Stimulated activated CD4-positive, alpha-beta T cell treated with anti-CD3 and anti-CD28 coated beads, Interleukin-15, amount 100 ng/mL, for 48 hours (primary cell): Measurements from ENCODE around the gene SGO2.
"Not testable (repeated sequence)": the region's sequence is repeated elsewhere in the genome, so short reads cannot be mapped to it uniquely, and the experiment has no call there.

Experiments used
- DNase-seq, 2 donors: peaks; one replicate each; pipeline ENCODE4 v3.0.0-alpha.2; 2020; ENCODE audit warnings: low read depth in 2 of 2

The SGO2 gene

GRCh38 chr2:200596774-200597570, 71.0 kb downstream of the SGO2 start:
- no peak for DNase-seq

GRCh38 chr2:200599206-200599605, 73.2 kb downstream of the SGO2 start:
- DNase-seq, result no peak

- DNase-seq, result no peak
Measured at GRCh38 chr2:200600549-200601225, 74.7 kb downstream of the SGO2 start.

- DNase-seq, result no peak
Measured at GRCh38 chr2:200602584-200602983, 76.6 kb downstream of the SGO2 start.

GRCh38 chr2:200603972-200604371, 78.0 kb downstream of the SGO2 start:
- DNase-seq, result no peak

GRCh38 chr2:200604571-200605255, 78.7 kb downstream of the SGO2 start:
- no peak for DNase-seq

- DNase-seq, result no peak
Measured at GRCh38 chr2:200608341-200609027, 82.5 kb downstream of the SGO2 start.

- no peak for DNase-seq
Measured at GRCh38 chr2:200609028-200609614, 83.1 kb downstream of the SGO2 start.

- not testable (repeated sequence) for DNase-seq
Measured at GRCh38 chr2:200610217-200610616, 84.2 kb downstream of the SGO2 start.

- DNase-seq, result no peak
Measured at GRCh38 chr2:200613692-200614091, 87.7 kb downstream of the SGO2 start.

GRCh38 chr2:200614249-200614648, 88.2 kb downstream of the SGO2 start:
- no peak for DNase-seq

GRCh38 chr2:200615247-200615646, 89.2 kb downstream of the SGO2 start:
- DNase-seq, result no peak

GRCh38 chr2:200616193-200616592, 90.2 kb downstream of the SGO2 start:
- DNase-seq, result no peak

GRCh38 chr2:200616656-200617055, 90.6 kb downstream of the SGO2 start:
- no peak for DNase-seq

- DNase-seq, result no peak
Measured at GRCh38 chr2:200617156-200618053, 91.4 kb downstream of the SGO2 start.

GRCh38 chr2:200618054-200618419, 92.0 kb downstream of the SGO2 start:
- no peak for DNase-seq

- DNase-seq, result no peak
Measured at GRCh38 chr2:200618590-200619021, 92.6 kb downstream of the SGO2 start.

GRCh38 chr2:200619279-200619678, 93.3 kb downstream of the SGO2 start:
- no peak for DNase-seq

- no peak for DNase-seq
Measured at GRCh38 chr2:200620606-200621390, 94.8 kb downstream of the SGO2 start.

- no peak for DNase-seq
Measured at GRCh38 chr2:200622106-200622505, 96.1 kb downstream of the SGO2 start.
